A673 (cell line): Measurements from ENCODE around the gene TBC1D4.

Experiments
- CTCF ChIP-seq: fragments of 300-800, 200-600 bp; sonication (generic); conservative IDR thresholded peaks from 2 replicates; pipeline ENCODE4 v1.5.1; 2017; ENCODE audit warnings: low read depth, mild to moderate bottlenecking, antibody characterized with exemption, low read length, moderate library complexity, mixed read lengths
- EZH2 ChIP-seq: fragments of 200-600 bp; sonication (generic); IDR thresholded peaks from 2 replicates; pipeline ENCODE4 v1.6.1; 2017; ENCODE audit warnings: borderline replicate concordance, low read depth, mild to moderate bottlenecking, mixed read lengths, antibody characterized with exemption, low read length; ENCODE audit not compliant: poor library complexity, severe bottlenecking

GRCh38 chr13:75319254-75319653, 162.7 kb downstream of the TBC1D4 start:
- TF ChIP-seq CTCF (no peak), EZH2 (no peak)
